NCI-H748 treated with DMSO at 0.1 percent for 48 hours (cell line): ENCODE measurements around the gene ZFHX3.

Source experiments
- DNase-seq: peaks from one replicate; lab custom pipeline; 2025; lab: John Stamatoyannopoulos, UW

The ZFHX3 gene

GRCh38 chr16:72847187-72848027, 200.5 kb downstream of the ZFHX3 start:
- DNase-seq = no peak

- no peak for DNase-seq
Observed at GRCh38 chr16:72846594-72846993, 201.3 kb downstream of the ZFHX3 start.

- no peak for DNase-seq
Observed at GRCh38 chr16:72845322-72846020, 202.5 kb downstream of the ZFHX3 start.

GRCh38 chr16:72844225-72844920, 203.6 kb downstream of the ZFHX3 start:
- no peak for DNase-seq

GRCh38 chr16:72841506-72841905, 206.4 kb downstream of the ZFHX3 start:
- no peak for DNase-seq

- no peak for DNase-seq
Observed at GRCh38 chr16:72840631-72841381, 207.1 kb downstream of the ZFHX3 start.

- DNase-seq = no peak
Observed at GRCh38 chr16:72838951-72839350, 209.0 kb downstream of the ZFHX3 start.

GRCh38 chr16:72838586-72838910, 209.4 kb downstream of the ZFHX3 start:
- DNase-seq = no peak

GRCh38 chr16:72837846-72838585, 209.9 kb downstream of the ZFHX3 start:
- no peak for DNase-seq

GRCh38 chr16:72836985-72837384, 210.9 kb downstream of the ZFHX3 start:
- DNase-seq = no peak

- no peak for DNase-seq
Observed at GRCh38 chr16:72836181-72836580, 211.7 kb downstream of the ZFHX3 start.

- DNase-seq = no peak
Observed at GRCh38 chr16:72835086-72835485, 212.8 kb downstream of the ZFHX3 start.

GRCh38 chr16:72834499-72834898, 213.4 kb downstream of the ZFHX3 start:
- no peak for DNase-seq

GRCh38 chr16:72833969-72834368, 214.0 kb downstream of the ZFHX3 start:
- no peak for DNase-seq

- no peak for DNase-seq
Observed at GRCh38 chr16:72833482-72833881, 214.4 kb downstream of the ZFHX3 start.

GRCh38 chr16:72832621-72833248, 215.2 kb downstream of the ZFHX3 start:
- DNase-seq = peak; percentile 23

- no peak for DNase-seq
Observed at GRCh38 chr16:72829846-72830775, 217.8 kb downstream of the ZFHX3 start.

- DNase-seq = no peak
Observed at GRCh38 chr16:72827866-72828265, 220.1 kb downstream of the ZFHX3 start.

- no peak for DNase-seq
Observed at GRCh38 chr16:72825912-72826621, 221.9 kb downstream of the ZFHX3 start.
